ENCODE data around the gene ACAT2. TPM values are rescaled to one million over a fixed set of nuclear protein-coding genes. Genes with fewer than 3 reads are reported as not detected.

The ACAT2 gene
- total RNA-seq, 1 experiment from 2014 or later, result 46.0 TPM

DNA sequence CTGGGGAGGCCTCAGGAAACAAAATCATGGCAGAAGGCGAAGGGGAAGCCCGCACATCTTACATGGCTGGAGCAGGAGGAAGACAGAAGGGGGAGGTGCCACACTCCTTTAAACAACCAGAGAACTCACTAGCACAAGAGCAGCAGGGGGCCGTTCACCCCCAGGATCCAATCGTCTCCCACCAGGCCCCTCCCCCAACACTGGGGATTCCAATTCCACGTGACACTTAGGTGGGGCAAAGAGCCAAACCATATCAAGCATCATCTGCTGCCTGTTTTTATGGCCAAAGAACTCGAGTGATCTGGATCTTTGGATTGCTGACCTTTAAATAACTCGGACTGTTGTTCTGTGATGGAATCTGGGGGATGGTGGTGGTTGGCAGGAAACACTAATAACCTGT, 66.2 kb downstream of the ACAT2 start:
- BruUV-seq (replicated peaks), result no TSS peak
- H3K9me3 Mint-ChIP-seq (ENCODE audit: unreplicated experiment), result no peaks in the 10 kb centered on the region
- H3K27me3 Mint-ChIP-seq (ENCODE audit: insufficient read depth, unreplicated experiment), result peaks cover 18% of the 10 kb centered on the region
- H3K36me3 Mint-ChIP-seq (ENCODE audit: insufficient read depth, unreplicated experiment), result no peaks in the 10 kb centered on the region
- no peaks in the 10 kb centered on the region for H3K4me1 Mint-ChIP-seq (ENCODE audit: insufficient read depth, unreplicated experiment)
- intact Hi-C loops (cut with micrococcal nuclease), result no loop called here
- ChIA-PET CTCF (no interaction called here), POLR2A (no interaction called here)
- no peak overlapping the region for H3K4me3 Mint-ChIP-seq (ENCODE audit: unreplicated experiment)
- no peak for DNase-seq (ENCODE audit: unreplicated experiment)
- no peak overlapping the region for H3K27ac Mint-ChIP-seq (ENCODE audit: low read depth, unreplicated experiment)
- no peak for TF ChIP-seq CTCF (IDR thresholded peaks at IDR 0.05; ENCODE audit: unreplicated experiment)

Other genes with a start within 250 kb of the ACAT2 start
- 424 and 600 TPM in 2 replicates for gene SOD2, start 68.8 kb upstream of the ACAT2 start, total RNA-seq (2022)
- 116 and 142 TPM in 2 replicates for gene WTAP, start 34.5 kb upstream of the ACAT2 start, total RNA-seq (2022)
- gene TCP1, start 27.6 kb downstream of the ACAT2 start, total RNA-seq (2022), result 341 and 351 TPM in 2 replicates
- gene MRPL18, start 28.4 kb downstream of the ACAT2 start, total RNA-seq (2022), result 108 and 120 TPM in 2 replicates
- gene PNLDC1, start 38.2 kb downstream of the ACAT2 start, total RNA-seq (2022), result not detected in 2 replicates
- gene MAS1, start 128.9 kb downstream of the ACAT2 start, total RNA-seq (2022), result not detected in 2 replicates
- gene IGF2R, start 207.0 kb downstream of the ACAT2 start, total RNA-seq (2022), result 160 and 234 TPM in 2 replicates